IMR-90 (cell line): ENCODE results near the gene DOK6.

ENCODE experiments used
- CEBPB ChIP-seq: IDR thresholded peaks from 2 replicates; pipeline ENCODE4 v1.6.1; 2012; ENCODE audit warnings: low read depth, low read length, improper control_type of control experiment
- FOS ChIP-seq: fragments of 150-350 bp; IDR thresholded peaks from 2 replicates; pipeline ENCODE4 v1.6.1; 2016; ENCODE audit warnings: low read depth, low read length
- MAFK ChIP-seq: IDR thresholded peaks from 2 replicates; pipeline ENCODE4 v1.6.1; 2012; ENCODE audit warnings: low read depth, low read length, improper control_type of control experiment
- MAZ ChIP-seq: IDR thresholded peaks from 2 replicates; pipeline ENCODE4 v1.6.1; 2012; ENCODE audit warnings: low read depth, mild to moderate bottlenecking, low read length, improper control_type of control experiment, moderate library complexity, borderline replicate concordance
- MXI1 ChIP-seq: IDR thresholded peaks from 2 replicates; pipeline ENCODE4 v1.6.1; 2012; ENCODE audit warnings: low read depth, mild to moderate bottlenecking, low read length, moderate library complexity, borderline replicate concordance
- NFE2L2 ChIP-seq: fragments of 150-350 bp; IDR thresholded peaks from 2 replicates; pipeline ENCODE4 v1.6.1; 2016; ENCODE audit warnings: low read depth, mild to moderate bottlenecking, low read length
- POLR2A ChIP-seq: IDR thresholded peaks from 2 replicates; pipeline ENCODE4 v1.6.1; 2012; ENCODE audit warnings: mild to moderate bottlenecking, low read depth, low read length
- RAD21 ChIP-seq: IDR thresholded peaks from 2 replicates; pipeline ENCODE4 v1.6.1; 2012; ENCODE audit warnings: low read length, improper control_type of control experiment
- RCOR1 ChIP-seq: IDR thresholded peaks from 2 replicates; pipeline ENCODE4 v1.6.1; 2012; ENCODE audit warnings: mild to moderate bottlenecking, low read length, improper control_type of control experiment; ENCODE audit not compliant: insufficient replicate concordance
- RFX5 ChIP-seq: IDR thresholded peaks from 2 replicates; pipeline ENCODE4 v1.8.0; 2012; ENCODE audit warnings: low read depth, mild to moderate bottlenecking, low read length, moderate library complexity
- TF ChIP-seq, protein P1 (sequence below): conservative IDR thresholded peaks from 2 replicates; pipeline ENCODE4 v1.5.1; 2012; ENCODE audit warnings: mild to moderate bottlenecking, low read depth, low read length, improper control_type of control experiment

DNA sequence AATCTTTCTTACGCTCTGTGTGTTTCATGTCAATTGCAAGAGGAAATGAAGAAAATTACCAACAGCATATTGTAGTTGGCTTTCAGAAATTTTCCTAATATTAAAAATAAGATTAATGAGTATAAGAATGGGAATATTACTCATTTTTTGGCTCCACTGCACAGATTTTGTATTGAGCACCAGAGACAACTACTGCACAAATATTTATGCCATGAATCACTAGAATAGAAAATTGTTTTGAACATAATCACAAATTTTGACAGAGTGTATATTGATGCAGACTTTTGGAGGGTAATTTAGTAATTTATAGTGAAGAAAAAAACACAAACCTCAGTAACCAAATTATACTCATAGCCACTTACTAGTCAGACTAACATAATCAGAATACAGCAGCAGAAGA lies 118.3 kb downstream of the DOK6 start:
- TF ChIP-seq MAZ: no peak
- TF ChIP-seq, protein P1, sequence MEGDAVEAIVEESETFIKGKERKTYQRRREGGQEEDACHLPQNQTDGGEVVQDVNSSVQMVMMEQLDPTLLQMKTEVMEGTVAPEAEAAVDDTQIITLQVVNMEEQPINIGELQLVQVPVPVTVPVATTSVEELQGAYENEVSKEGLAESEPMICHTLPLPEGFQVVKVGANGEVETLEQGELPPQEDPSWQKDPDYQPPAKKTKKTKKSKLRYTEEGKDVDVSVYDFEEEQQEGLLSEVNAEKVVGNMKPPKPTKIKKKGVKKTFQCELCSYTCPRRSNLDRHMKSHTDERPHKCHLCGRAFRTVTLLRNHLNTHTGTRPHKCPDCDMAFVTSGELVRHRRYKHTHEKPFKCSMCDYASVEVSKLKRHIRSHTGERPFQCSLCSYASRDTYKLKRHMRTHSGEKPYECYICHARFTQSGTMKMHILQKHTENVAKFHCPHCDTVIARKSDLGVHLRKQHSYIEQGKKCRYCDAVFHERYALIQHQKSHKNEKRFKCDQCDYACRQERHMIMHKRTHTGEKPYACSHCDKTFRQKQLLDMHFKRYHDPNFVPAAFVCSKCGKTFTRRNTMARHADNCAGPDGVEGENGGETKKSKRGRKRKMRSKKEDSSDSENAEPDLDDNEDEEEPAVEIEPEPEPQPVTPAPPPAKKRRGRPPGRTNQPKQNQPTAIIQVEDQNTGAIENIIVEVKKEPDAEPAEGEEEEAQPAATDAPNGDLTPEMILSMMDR: no peak
- no peak for TF ChIP-seq RFX5
- no peak for TF ChIP-seq RAD21
- no peak for TF ChIP-seq RCOR1
- TF ChIP-seq POLR2A: no peak
- TF ChIP-seq FOS: no peak
- TF ChIP-seq NFE2L2: no peak
- no peak for TF ChIP-seq MXI1
- TF ChIP-seq CEBPB: no peak
- TF ChIP-seq MAFK: no peak
